BJ (cell line): ENCODE measurements around the gene TTYH1. TPM values are rescaled to one million over a fixed set of nuclear protein-coding genes. Genes with fewer than 3 reads are reported as not detected.
"Not testable (repeated sequence)": the region's sequence is repeated elsewhere in the genome, so short reads cannot be mapped to it uniquely, and the experiment has no call there.

Experiments used
- CTCF ChIA-PET: fragments of 350-600 bp; formaldehyde crosslinking; extraction: SDS; loops from one replicate; lab custom pipeline; 2021; ENCODE audit warnings: antibody characterized with exemption, inconsistent platforms; lab: Yijun Ruan, JAX
- POLR2A ChIA-PET: fragments of 300-600 bp; sonication (Branson Sonifier 250); formaldehyde crosslinking; extraction: SDS; loops from one replicate; lab custom pipeline; 2021; ENCODE audit warnings: antibody characterized with exemption; lab: Charles Lee
- DNase-seq: peaks from one replicate; pipeline ENCODE4 v3.0.0-alpha.2; 2011; ENCODE audit warnings: low read depth
- H3K27me3 ChIP-seq: 2 replicates; pipeline ENCODE4 v1.6.0; 2011; ENCODE audit warnings: low read length; ENCODE audit not compliant: control insufficient read depth, insufficient read depth
- H3K36me3 ChIP-seq: 2 replicates; pipeline ENCODE4 v1.5.1; 2011; ENCODE audit warnings: low read length; ENCODE audit not compliant: control insufficient read depth, insufficient read depth
- H3K4me3 ChIP-seq: 2 replicates; pipeline ENCODE4 v1.5.1; 2011; ENCODE audit warnings: low read depth, mild to moderate bottlenecking, control low read depth, low read length
- polyA plus RNA-seq: library from polyadenylated mRNA; depleted of rRNA; stranded (reverse); fragments of >200 nt; gene quantifications from 2 replicates; pipeline ENCODE4 v1.2.3, GENCODE V29; 2011
- TF ChIP-seq, protein P1 (sequence below): IDR thresholded peaks from 2 replicates; pipeline ENCODE4 v1.5.1; 2011; ENCODE audit warnings: low read depth, mild to moderate bottlenecking, control low read depth, inconsistent platforms, low read length, moderate library complexity; ENCODE audit not compliant: insufficient read depth

TTYH1 gene
- polyA plus RNA-seq, 1 experiment = not detected

DNA sequence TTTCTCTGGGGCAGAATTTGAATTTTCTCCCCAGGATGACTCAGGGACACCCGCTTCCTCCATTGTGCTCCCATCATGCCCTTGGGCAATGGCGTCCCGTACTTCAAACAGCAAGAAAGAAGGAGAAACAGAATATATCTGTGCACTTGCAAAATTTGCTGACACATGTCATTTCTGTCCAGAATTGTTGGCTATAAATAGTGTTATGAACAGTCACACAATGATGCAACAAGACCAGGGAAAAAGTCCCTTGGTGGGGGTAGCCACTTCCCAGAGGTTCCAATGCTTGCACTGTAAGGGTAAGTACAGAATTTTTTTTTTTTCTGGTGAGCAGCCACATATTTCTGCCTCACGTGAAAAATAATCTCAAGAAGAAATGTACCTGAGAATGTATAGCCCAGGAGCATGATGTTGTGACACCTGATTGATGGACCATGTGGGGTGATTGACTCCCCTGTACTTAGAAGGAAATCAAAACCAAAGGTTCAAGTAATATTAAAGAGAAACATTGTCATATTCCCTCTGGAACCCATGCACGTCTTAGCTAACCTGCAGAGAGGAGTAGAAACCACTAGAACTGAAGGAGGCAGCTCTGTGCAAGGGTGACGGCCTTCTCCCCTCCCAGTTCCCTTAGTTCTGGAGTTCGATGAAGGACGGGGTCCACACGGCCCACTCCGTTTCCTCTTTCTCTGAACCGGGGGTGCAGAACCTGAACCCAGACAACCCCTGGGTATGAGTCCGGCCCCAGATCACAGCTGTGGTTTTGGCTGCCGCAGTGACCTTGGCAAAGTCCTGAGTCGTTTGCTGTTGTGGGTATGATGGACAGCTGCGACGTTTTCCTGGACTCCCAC is 41.3 kb upstream of the TTYH1 start:
- no peak for DNase-seq
- Histone ChIP-seq H3K4me3 (no peak overlapping the region), H3K27me3 (no peaks in the 10 kb centered on the region), H3K36me3 (no peaks in the 10 kb centered on the region)
- ChIA-PET POLR2A (no interaction called here), CTCF (interaction anchor here (0.8 kb wide), 1 partner anchor 17 kb away, joined by 3 read pairs; no protein-coding TSS in a partner anchor)
- TF ChIP-seq, protein P1, sequence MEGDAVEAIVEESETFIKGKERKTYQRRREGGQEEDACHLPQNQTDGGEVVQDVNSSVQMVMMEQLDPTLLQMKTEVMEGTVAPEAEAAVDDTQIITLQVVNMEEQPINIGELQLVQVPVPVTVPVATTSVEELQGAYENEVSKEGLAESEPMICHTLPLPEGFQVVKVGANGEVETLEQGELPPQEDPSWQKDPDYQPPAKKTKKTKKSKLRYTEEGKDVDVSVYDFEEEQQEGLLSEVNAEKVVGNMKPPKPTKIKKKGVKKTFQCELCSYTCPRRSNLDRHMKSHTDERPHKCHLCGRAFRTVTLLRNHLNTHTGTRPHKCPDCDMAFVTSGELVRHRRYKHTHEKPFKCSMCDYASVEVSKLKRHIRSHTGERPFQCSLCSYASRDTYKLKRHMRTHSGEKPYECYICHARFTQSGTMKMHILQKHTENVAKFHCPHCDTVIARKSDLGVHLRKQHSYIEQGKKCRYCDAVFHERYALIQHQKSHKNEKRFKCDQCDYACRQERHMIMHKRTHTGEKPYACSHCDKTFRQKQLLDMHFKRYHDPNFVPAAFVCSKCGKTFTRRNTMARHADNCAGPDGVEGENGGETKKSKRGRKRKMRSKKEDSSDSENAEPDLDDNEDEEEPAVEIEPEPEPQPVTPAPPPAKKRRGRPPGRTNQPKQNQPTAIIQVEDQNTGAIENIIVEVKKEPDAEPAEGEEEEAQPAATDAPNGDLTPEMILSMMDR = no peak

DNA sequence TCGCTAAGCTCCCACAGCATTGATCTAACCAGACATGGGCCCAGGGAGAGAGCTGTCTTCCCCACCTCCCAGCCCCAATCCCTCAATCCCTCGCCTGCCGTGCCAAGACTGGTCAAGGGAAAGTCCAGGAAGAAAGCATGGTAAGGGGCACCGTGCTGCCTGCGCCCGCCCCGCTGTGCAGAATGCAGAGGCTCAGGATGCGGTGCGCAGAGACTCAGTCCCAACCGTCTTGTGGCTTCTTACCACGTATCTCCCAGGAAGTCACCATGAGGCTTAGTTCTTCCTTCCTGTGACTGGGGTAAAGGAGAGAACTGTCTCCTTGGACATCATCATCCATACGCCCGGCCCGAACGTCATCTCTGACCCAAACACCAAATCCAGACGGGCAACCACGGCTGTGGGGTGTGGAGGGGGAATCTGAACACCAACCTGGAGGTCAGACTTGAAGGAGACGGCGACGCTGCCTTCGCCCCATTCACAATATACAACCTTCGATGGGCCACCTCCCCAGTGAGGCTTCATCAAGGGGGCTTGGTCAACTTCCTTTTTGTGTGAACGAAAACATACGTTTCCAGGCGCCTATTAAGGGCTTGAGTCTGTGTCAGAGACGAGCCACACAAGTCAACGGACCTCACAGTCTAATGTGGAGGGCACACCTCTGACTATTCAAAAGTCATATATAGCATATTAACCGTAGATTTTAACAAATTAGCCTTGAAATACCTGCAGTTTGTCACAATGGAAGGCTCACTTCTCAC is 39.9 kb upstream of the TTYH1 start:
- H3K27me3 ChIP-seq, CTCF ChIA-PET, H3K4me3 ChIP-seq, POLR2A ChIA-PET, DNase-seq, H3K36me3 ChIP-seq: not testable (repeated sequence)

- no peaks in the 10 kb centered on the region for H3K27me3 ChIP-seq
- ChIA-PET CTCF (interaction anchor here (1.0 to 1.2 kb wide), 2 partner anchors 14 to 52 kb away, joined by 3 to 7 read pairs; no protein-coding TSS in a partner anchor), POLR2A (no interaction called here)
- no peak overlapping the region for H3K4me3 ChIP-seq
- DNase-seq = no peak
- TF ChIP-seq, protein P1 = no peak
- no peaks in the 10 kb centered on the region for H3K36me3 ChIP-seq
Measured at GRCh38 chr19:54376610-54377285, 38.5 kb upstream of the TTYH1 start.

DNA sequence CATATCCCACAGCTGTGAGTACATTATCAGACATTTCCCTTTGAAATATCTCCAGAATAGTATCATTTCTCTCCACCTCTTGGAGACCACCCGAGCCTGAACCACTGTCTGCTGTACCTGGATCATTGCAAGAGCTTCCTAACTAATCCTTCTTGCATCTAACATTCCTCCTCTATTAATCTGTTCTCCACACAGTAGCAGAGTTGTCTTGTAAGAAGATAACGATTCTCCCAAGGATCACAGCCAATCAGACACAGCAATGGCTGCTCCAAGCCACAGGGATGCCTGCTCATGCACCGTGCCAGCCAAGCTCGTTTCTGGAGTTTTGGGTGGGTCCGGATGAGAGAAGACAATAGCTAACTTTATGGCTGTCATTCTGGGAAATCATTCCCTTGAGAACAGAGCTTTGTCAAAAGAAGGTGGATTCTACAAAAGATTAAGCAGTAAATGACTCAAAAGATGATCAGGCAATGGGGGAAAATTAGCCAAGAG is 36.0 kb upstream of the TTYH1 start:
- no peak for DNase-seq
- TF ChIP-seq, protein P1 = no peak
- CTCF ChIA-PET = interaction anchor here (1.5 kb wide), 1 partner anchor 12 kb away, joined by 7 read pairs; no protein-coding TSS in a partner anchor
- no peaks in the 10 kb centered on the region for H3K36me3 ChIP-seq
- no peaks in the 10 kb centered on the region for H3K27me3 ChIP-seq
- POLR2A ChIA-PET = no interaction called here
- no peak overlapping the region for H3K4me3 ChIP-seq

DNA sequence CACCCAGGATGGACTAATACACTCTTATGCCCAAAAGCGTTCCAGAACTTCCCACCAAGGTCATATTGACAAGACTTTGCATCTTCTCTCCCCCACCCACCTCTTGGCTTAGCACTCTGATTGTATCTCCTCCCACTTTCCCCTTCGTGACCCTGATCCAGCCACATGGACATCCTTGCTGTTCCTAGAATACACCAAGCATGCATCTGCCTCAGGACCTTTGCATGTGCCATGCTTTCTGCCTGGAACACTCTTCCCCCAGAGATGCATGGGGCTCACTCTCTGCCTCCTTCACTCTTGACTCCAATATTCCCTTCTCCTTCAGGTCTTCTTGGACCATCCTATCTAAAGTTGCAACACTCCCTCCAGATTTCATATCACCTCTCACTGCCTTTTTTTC is 34.4 kb upstream of the TTYH1 start:
- ChIA-PET POLR2A (no interaction called here), CTCF (interaction anchor here (2.8 kb wide), 1 partner anchor 10 kb away, joined by 10 read pairs; no protein-coding TSS in a partner anchor)
- Histone ChIP-seq H3K4me3 (no peak overlapping the region), H3K27me3 (no peaks in the 10 kb centered on the region), H3K36me3 (no peaks in the 10 kb centered on the region)
- TF ChIP-seq, protein P1 = no peak
- no peak for DNase-seq

DNA sequence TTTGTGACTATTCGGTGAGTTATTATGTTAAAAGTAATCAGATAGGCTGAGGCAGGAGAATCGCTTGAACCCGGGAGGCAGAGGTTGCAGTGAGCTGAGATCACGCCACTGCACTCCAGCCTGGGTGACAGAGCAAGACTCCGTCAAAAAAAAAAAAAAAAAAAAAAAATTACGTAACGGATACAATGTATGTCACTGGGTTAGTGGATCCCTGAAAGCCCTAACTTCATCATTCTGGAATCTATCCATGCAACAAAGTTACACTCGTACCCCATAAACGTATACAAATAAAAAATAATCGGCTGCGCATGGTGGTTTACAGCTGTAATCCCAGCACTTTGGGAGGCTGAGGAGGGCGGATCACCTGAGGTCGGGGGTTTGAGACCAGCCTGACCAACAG is 33.2 kb upstream of the TTYH1 start:
- POLR2A ChIA-PET, H3K27me3 ChIP-seq: not testable (repeated sequence)
- CTCF ChIA-PET = interaction anchor here (2.8 kb wide), 1 partner anchor 9 kb away, joined by 10 read pairs; no protein-coding TSS in a partner anchor

More for the DNA sequence above, 33.2 kb upstream of the TTYH1 start:
- not testable (repeated sequence) for H3K36me3 ChIP-seq, DNase-seq, H3K4me3 ChIP-seq
